ENCODE measurements around the gene DNAH3. TPM values are rescaled to one million over a fixed set of nuclear protein-coding genes. Genes with fewer than 3 reads are reported as not detected.

Gene DNAH3
- total and polyA plus RNA-seq, 2 of the 8 experiments (the other 6 are each of a cell fraction or from before 2014, with no cell fraction given) = 0.57 to 0.71 TPM

DNA sequence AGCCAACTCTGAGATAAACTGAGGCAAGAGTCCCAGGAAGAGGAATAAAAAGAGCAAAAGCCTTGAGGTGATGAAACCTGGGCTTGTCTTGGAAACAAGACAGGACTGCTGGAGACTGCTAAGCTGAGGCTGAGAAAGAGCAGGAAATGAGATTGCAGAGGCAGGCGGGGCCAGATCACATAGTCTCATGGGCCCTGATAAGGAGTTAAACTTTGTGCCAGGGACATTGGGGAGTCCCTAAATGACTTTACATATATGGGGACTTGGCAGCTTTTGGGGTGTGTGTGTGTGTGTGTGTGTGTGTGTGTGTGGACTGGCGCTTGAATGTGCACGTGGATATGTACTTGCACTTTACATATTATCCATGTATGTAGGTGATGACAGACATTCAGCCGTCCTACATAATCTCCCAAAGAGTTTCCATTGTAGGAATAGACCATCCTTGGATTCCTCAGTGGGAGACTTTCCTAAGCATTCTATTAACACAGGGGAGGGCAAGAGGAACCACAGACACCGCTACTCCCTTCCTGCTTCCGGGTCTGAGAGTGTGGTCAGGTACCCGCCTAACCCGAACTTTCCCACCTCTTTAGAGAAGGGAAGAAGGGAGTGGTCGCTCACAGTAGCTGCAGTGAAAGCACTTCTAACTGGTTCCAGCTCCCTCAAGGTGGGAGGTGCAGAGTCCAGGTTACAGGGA, 127.0 kb downstream of the DNAH3 start:
- no peak overlapping the region for H3K4me3 ChIP-seq (ENCODE audit: extremely low read depth in 1 of 4, insufficient read depth in 2 of 4, low read depth in 3 of 4, low read length in 4 of 4)
- H2BK12ac ChIP-seq (ENCODE audit: low read depth, low read length) = no peak overlapping the region
- ChIA-PET POLR2A (ENCODE audit: partially characterized antibody) (no interaction called here), CTCF (ENCODE audit: partially characterized antibody) (no interaction called here)
- no peak overlapping the region for H3K9ac ChIP-seq (replicated peaks in 1 of 4; ENCODE audit: extremely low read depth in 1 of 4, low read depth in 3 of 4, low read length in 3 of 4)
- H3K14ac ChIP-seq (ENCODE audit: insufficient read length) = no peak overlapping the region
- no peak overlapping the region for H2BK5ac ChIP-seq (ENCODE audit: low read depth, low read length)
- H3K56ac ChIP-seq (replicated peaks; ENCODE audit: insufficient read length, low read depth, low read length) = no peak overlapping the region
- no peaks in the 10 kb centered on the region for H3K4me1 ChIP-seq (replicated peaks in 1 of 4; ENCODE audit: control insufficient read depth in 3 of 4, insufficient read depth in 4 of 4, low read length in 3 of 4)
- H3K23ac ChIP-seq (ENCODE audit: insufficient read length) = no peak overlapping the region
- no peak overlapping the region for H4K91ac ChIP-seq (replicated peaks; ENCODE audit: insufficient read length, low read length)
- no peaks in the 10 kb centered on the region for H3K79me2 ChIP-seq (ENCODE audit: control insufficient read depth in 1 of 2, insufficient read depth in 2 of 2, low read length in 2 of 2)
- H3K79me1 ChIP-seq (ENCODE audit: low read depth, low read length) = no peaks in the 10 kb centered on the region
- H3K36me3 ChIP-seq (ENCODE audit: control insufficient read depth in 2 of 4, insufficient read depth in 4 of 4, low read length in 3 of 4) = no peaks in the 10 kb centered on the region
- no peak for FAIRE-seq
- no peak overlapping the region for H2AFZ ChIP-seq (ENCODE audit: low read length)
- H4K8ac ChIP-seq (ENCODE audit: extremely low read depth, insufficient read depth, low read length) = no peak overlapping the region
- no peak overlapping the region for H3K27ac ChIP-seq (ENCODE audit: low read depth, low read length)
- no peak overlapping the region for H2BK120ac ChIP-seq (replicated peaks; ENCODE audit: low read depth, low read length)
- H3K27me3 ChIP-seq (replicated peaks in 1 of 4; ENCODE audit: control insufficient read depth in 3 of 4, extremely low read depth in 1 of 4, insufficient read depth in 3 of 4, low read length in 3 of 4) = no peaks in the 10 kb centered on the region
- H3K9me3 ChIP-seq (ENCODE audit: insufficient read depth in 2 of 2, low read depth in 1 of 2, low read length in 1 of 2) = no peaks in the 10 kb centered on the region
- no peak for DNase-seq (ENCODE audit: low read depth in 1 of 2, low spot score in 2 of 2)
- H4K20me1 ChIP-seq (replicated peaks in 1 of 2; ENCODE audit: control insufficient read depth in 1 of 2, insufficient read depth in 2 of 2, low read length in 2 of 2) = no peaks in the 10 kb centered on the region
- H3K4ac ChIP-seq (replicated peaks; ENCODE audit: insufficient read length, low read depth, low read length) = no peak overlapping the region
- no peak overlapping the region for H3K4me2 ChIP-seq (ENCODE audit: insufficient read depth in 1 of 2, low read depth in 2 of 2, low read length in 2 of 2)
- no peak overlapping the region for H2BK15ac ChIP-seq (ENCODE audit: low read length)
- H4K5ac ChIP-seq (ENCODE audit: insufficient read length, low read depth, low read length) = no peak overlapping the region
- H2AK5ac ChIP-seq (ENCODE audit: low read depth, low read length) = no peak overlapping the region
- 86% methylated on average over 9 of the region's 9 CpGs; no CpG with 5 or more reads in 1 of the 2 experiments for WGBS, 2 experiments (ENCODE audit: extremely low coverage in 1 of 2, insufficient coverage in 1 of 2, insufficient read length in 1 of 2, insufficient replicate concordance in 2 of 2, low coverage in 1 of 2, low lambda C conversion rate in 2 of 2, missing lambda C conversion rate in 1 of 2)
- no peak overlapping the region for H2BK20ac ChIP-seq (ENCODE audit: low read length)
- H3K23me2 ChIP-seq (ENCODE audit: low read depth, low read length) = no peaks in the 10 kb centered on the region
- H3K18ac ChIP-seq (ENCODE audit: extremely low read depth, low read length) = no peak overlapping the region
- TF ChIP-seq CBX5 (IDR thresholded peaks at IDR 0.05; ENCODE audit: low read depth, low read length) (no peak), TAF7 (optimal IDR thresholded peaks at IDR 0.05; ENCODE audit: borderline replicate concordance, low read depth, low read length) (no peak), HDAC2 (IDR thresholded peaks at IDR 0.05; ENCODE audit: borderline replicate concordance in 1 of 2, low read depth in 2 of 2, low read length in 2 of 2) (no peak), SP1 (IDR thresholded peaks at IDR 0.05; ENCODE audit: low read depth, low read length) (no peak), BACH1 (IDR thresholded peaks at IDR 0.05; ENCODE audit: low read length) (no peak), SP4 (IDR thresholded peaks at IDR 0.05; ENCODE audit: low read length) (no peak), KDM5A (IDR thresholded peaks at IDR 0.05; ENCODE audit: low read length) (no peak), CREB1 (IDR thresholded peaks at IDR 0.05) (no peak)
- TF ChIP-seq, protein P1, sequence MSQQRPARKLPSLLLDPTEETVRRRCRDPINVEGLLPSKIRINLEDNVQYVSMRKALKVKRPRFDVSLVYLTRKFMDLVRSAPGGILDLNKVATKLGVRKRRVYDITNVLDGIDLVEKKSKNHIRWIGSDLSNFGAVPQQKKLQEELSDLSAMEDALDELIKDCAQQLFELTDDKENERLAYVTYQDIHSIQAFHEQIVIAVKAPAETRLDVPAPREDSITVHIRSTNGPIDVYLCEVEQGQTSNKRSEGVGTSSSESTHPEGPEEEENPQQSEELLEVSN (IDR thresholded peaks at IDR 0.05) = no peak
- TF ChIP-seq, protein P2, sequence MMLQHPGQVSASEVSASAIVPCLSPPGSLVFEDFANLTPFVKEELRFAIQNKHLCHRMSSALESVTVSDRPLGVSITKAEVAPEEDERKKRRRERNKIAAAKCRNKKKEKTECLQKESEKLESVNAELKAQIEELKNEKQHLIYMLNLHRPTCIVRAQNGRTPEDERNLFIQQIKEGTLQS (IDR thresholded peaks at IDR 0.05; ENCODE audit: insufficient read depth, low read depth, low read length) = no peak
- TF ChIP-seq, protein P3, sequence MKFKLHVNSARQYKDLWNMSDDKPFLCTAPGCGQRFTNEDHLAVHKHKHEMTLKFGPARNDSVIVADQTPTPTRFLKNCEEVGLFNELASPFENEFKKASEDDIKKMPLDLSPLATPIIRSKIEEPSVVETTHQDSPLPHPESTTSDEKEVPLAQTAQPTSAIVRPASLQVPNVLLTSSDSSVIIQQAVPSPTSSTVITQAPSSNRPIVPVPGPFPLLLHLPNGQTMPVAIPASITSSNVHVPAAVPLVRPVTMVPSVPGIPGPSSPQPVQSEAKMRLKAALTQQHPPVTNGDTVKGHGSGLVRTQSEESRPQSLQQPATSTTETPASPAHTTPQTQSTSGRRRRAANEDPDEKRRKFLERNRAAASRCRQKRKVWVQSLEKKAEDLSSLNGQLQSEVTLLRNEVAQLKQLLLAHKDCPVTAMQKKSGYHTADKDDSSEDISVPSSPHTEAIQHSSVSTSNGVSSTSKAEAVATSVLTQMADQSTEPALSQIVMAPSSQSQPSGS (IDR thresholded peaks at IDR 0.05; ENCODE audit: low read length) = no peak

Measured in H1 (cell line).